IPS-20b (cell line): ENCODE results near the gene IL1RAPL2.

Experiments used
- H3K27ac ChIP-seq: one replicate; pipeline ENCODE4 v1.5.1; 2013; ENCODE audit warnings: low read length
- H3K27me3 ChIP-seq: 2 replicates; pipeline ENCODE4 v1.6.1; 2013; ENCODE audit warnings: mild to moderate bottlenecking, low read length, inconsistent platforms; ENCODE audit not compliant: insufficient read depth
- H3K36me3 ChIP-seq: 2 replicates; pipeline ENCODE4 v1.6.1; 2013; ENCODE audit warnings: low read depth, mild to moderate bottlenecking, inconsistent platforms, low read length, moderate library complexity; ENCODE audit not compliant: insufficient read depth
- H3K4me1 ChIP-seq: 2 replicates; pipeline ENCODE4 v1.6.1; 2013; ENCODE audit warnings: mild to moderate bottlenecking, control low read depth, inconsistent platforms, low read length, moderate library complexity; ENCODE audit not compliant: insufficient read depth
- H3K4me3 ChIP-seq: 2 replicates; pipeline ENCODE4 v1.5.1; 2013; ENCODE audit warnings: mild to moderate bottlenecking, low read length, inconsistent platforms
- H3K9ac ChIP-seq: 2 replicates; pipeline ENCODE4 v1.6.1; 2013; ENCODE audit warnings: low read depth, mild to moderate bottlenecking, inconsistent platforms, low read length, moderate library complexity
- H3K9me3 ChIP-seq: 2 replicates; pipeline ENCODE4 v1.6.1; 2013; ENCODE audit warnings: mild to moderate bottlenecking, low read depth, low read length, inconsistent platforms; ENCODE audit not compliant: insufficient read depth

The IL1RAPL2 gene

DNA sequence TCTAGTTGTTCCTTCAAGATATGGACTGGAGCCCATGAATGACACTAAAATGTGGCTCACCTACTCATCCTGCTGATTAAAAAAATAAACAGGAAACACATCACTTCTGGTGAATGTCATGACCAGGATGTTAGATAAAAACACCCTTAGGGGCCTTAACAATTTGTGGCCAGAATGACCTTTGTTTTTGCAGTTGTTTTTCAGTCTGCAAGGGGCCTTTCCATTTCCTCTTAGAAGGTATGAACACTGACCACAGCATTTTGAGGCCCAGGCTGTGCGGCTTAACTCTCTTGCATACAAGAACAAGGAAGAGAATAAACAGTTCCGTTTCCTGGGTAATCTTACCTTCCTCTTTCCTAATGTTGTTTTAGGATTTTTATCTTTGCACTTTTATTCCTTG is 113.2 kb downstream of the IL1RAPL2 start:
- Histone ChIP-seq H3K27me3 (no peaks in the 10 kb centered on the region), H3K36me3 (no peaks in the 10 kb centered on the region), H3K27ac (no peak overlapping the region), H3K4me1 (peaks cover 10% of the 10 kb centered on the region; the same call in 1 of the 2 replicates), H3K9me3 (no peaks in the 10 kb centered on the region), H3K4me3 (no peak overlapping the region), H3K9ac (no peak overlapping the region)

DNA sequence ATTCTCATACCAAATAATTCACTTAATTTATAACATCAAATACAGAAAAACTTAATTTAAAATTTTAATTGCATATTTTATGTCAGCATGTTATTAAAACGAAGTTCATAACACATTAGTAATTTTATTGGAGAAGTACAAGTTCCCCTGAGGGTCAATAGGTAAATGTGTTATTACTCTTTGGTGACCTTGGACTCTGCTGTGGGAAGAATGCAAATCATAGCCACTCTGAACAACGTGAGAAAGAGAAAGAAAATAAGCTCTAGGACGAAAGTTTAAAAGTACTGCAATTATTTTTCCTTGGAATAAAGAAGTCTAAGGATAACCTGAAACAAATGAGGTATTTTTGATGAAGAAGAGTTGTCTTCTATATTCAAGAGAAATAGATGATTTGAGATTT is 115.2 kb downstream of the IL1RAPL2 start:
- no peak overlapping the region for H3K4me3 ChIP-seq
- H3K9ac ChIP-seq, result no peak overlapping the region
- no peak overlapping the region for H3K27ac ChIP-seq
- H3K27me3 ChIP-seq, result no peaks in the 10 kb centered on the region
- no peaks in the 10 kb centered on the region for H3K9me3 ChIP-seq
- no peaks in the 10 kb centered on the region for H3K36me3 ChIP-seq
- peaks cover 10% of the 10 kb centered on the region; the same call in 1 of the 2 replicates for H3K4me1 ChIP-seq

DNA sequence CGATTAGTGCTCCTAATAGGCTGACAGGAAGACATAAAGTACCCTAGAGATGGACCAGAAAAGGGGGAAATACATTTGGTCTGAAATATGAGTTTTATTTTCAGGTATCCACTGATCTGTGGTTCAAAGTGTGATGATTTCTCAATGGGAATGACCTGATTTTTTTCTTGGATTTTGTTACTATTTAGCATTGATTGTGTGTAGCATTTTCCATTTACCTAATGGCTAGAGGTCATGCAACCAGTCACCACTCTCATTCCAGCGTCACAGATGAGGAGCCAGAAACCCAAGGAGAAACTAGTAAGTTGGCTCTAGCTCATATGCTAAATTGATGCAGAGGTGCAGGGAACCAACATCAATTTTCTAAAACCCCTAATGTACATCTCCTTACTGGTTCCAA is 118.1 kb downstream of the IL1RAPL2 start:
- no peak overlapping the region for H3K27ac ChIP-seq
- H3K36me3 ChIP-seq, result no peaks in the 10 kb centered on the region
- H3K27me3 ChIP-seq, result no peaks in the 10 kb centered on the region
- no peak overlapping the region for H3K4me3 ChIP-seq
- H3K4me1 ChIP-seq, result peaks cover 10% of the 10 kb centered on the region; the same call in 1 of the 2 replicates
- H3K9ac ChIP-seq, result no peak overlapping the region
- no peaks in the 10 kb centered on the region for H3K9me3 ChIP-seq

DNA sequence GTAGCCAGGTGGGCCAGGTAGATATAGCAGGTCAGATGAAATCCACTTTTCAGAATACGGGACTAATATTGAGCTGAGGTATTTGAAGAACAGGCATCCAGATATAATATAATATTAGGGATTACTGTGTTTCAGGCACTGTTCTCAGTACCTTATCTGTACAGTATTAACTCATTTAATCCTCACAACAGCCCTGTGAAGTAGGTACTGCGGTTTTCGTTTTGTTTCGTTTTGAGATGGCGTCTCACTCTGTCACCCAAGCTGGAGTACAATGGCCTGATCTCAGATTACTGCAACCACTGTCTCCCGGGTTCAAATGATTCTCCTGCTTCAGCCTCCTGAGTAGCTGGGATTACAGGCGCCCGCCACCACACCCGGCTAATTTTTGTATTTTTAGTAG is 129.6 kb downstream of the IL1RAPL2 start:
- Histone ChIP-seq H3K27me3 (no peaks in the 10 kb centered on the region), H3K4me1 (no peaks in the 10 kb centered on the region), H3K9ac (no peak overlapping the region), H3K36me3 (no peaks in the 10 kb centered on the region), H3K4me3 (no peak overlapping the region), H3K9me3 (no peaks in the 10 kb centered on the region), H3K27ac (no peak overlapping the region)

DNA sequence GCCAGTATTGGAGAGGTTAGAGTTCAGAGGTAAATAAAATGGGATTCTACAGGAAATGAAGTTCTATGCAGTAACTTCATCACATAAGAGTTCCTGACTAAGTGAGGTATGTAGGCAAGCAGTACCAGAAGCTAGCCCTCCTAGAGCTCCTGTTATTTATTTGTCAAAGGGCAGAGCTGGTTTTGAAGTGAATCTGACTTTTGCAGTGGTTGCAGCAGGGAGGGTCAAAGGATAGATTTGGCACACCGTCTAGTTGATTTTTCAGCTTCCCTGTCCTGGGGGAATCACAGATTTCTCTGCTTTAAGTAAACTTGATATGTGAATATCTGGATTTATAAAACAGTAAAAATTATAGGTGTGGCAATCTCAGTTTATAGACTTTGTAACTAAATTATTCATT is 130.7 kb downstream of the IL1RAPL2 start:
- H3K4me3 ChIP-seq, result no peak overlapping the region
- no peaks in the 10 kb centered on the region for H3K9me3 ChIP-seq
- H3K36me3 ChIP-seq, result no peaks in the 10 kb centered on the region
- H3K4me1 ChIP-seq, result no peaks in the 10 kb centered on the region
- no peak overlapping the region for H3K27ac ChIP-seq
- no peak overlapping the region for H3K9ac ChIP-seq
- H3K27me3 ChIP-seq, result no peaks in the 10 kb centered on the region

DNA sequence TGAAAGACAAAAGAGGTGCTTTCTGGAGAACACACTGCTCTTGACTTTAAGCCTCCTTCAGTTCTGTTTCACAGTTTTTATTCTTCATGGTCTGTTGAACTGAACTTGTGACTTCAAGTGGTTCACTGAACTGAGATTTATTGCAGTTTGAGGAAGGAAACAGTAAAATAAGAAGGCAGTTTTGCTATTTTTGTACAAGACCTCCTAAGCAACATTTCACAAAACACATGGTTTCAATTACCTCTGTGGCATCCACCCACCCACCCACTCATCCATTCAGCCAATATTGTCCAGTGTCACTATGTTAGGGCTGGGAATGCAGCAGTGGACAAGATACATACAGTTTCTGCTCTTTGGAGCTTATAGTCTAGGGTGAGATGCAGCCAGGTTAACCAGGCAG is 131.3 kb downstream of the IL1RAPL2 start:
- Histone ChIP-seq H3K27ac (no peak overlapping the region), H3K9me3 (no peaks in the 10 kb centered on the region), H3K9ac (no peak overlapping the region), H3K4me3 (no peak overlapping the region), H3K36me3 (no peaks in the 10 kb centered on the region), H3K4me1 (no peaks in the 10 kb centered on the region), H3K27me3 (no peaks in the 10 kb centered on the region)

DNA sequence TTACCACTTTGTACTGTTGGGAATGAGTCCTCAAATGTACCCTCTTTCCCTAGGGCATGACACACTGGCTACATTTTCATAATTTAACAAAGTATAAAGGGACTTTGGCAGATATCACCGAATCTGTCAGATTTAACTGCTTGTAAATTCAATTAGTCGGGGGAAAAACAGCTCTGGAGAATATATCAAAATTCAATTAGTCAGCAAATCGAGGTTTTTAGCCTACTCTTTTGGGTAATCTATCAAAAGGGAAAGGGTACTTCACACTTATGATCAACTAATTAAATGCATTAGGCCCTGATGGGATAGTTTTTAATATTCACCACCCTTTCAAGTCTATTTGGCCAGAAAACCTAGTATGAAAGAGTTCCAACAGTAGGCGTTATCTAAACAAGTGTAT is 141.0 kb downstream of the IL1RAPL2 start:
- H3K9me3 ChIP-seq, result no peaks in the 10 kb centered on the region
- no peaks in the 10 kb centered on the region for H3K27me3 ChIP-seq
- H3K36me3 ChIP-seq, result no peaks in the 10 kb centered on the region
- no peak overlapping the region for H3K27ac ChIP-seq
- H3K9ac ChIP-seq, result no peak overlapping the region
- H3K4me3 ChIP-seq, result no peak overlapping the region
- H3K4me1 ChIP-seq, result no peaks in the 10 kb centered on the region

DNA sequence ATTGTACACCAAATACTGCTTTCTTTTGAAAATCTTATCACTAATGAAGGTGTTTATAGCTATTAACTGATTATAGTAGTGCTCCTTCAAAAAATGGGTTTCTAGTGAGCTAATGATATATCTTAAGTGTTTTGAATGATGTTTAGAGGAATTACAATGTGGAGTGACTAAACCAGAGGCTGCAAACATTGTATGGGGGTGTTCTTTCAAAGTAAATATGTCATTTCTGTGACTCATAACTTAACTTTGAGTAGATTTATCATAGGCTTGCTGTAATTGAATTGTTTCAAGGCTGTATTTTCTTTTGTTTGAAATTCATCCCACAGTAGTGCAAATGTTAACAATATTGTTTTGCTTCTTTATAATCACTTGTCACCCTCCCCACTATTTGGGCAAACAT is 141.6 kb downstream of the IL1RAPL2 start:
- Histone ChIP-seq H3K9ac (no peak overlapping the region), H3K27me3 (no peaks in the 10 kb centered on the region), H3K36me3 (no peaks in the 10 kb centered on the region), H3K27ac (no peak overlapping the region), H3K4me1 (no peaks in the 10 kb centered on the region), H3K4me3 (no peak overlapping the region), H3K9me3 (no peaks in the 10 kb centered on the region)

DNA sequence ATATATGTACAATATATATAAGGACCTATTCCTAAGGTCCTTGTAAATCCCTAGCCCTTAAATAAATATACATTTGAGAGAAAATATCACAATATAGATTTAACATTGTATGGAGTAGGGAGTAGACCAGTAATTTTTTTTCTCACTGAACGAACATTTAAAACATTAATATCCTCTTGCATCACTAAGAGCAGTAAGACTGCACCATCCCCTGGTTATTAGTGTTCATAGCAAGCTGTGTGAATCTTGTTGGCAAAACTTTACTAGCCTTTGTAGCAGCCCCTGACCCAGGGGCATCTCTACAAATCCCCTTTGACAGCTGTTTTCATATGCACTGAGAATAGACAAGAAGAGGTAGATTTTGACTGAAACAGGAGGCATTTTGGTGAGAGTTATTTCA is 146.5 kb downstream of the IL1RAPL2 start:
- no peaks in the 10 kb centered on the region for H3K36me3 ChIP-seq
- H3K27me3 ChIP-seq, result no peaks in the 10 kb centered on the region
- no peak overlapping the region for H3K4me3 ChIP-seq
- no peak overlapping the region for H3K9ac ChIP-seq
- no peak overlapping the region for H3K27ac ChIP-seq
- no peaks in the 10 kb centered on the region for H3K9me3 ChIP-seq
- no peaks in the 10 kb centered on the region for H3K4me1 ChIP-seq

DNA sequence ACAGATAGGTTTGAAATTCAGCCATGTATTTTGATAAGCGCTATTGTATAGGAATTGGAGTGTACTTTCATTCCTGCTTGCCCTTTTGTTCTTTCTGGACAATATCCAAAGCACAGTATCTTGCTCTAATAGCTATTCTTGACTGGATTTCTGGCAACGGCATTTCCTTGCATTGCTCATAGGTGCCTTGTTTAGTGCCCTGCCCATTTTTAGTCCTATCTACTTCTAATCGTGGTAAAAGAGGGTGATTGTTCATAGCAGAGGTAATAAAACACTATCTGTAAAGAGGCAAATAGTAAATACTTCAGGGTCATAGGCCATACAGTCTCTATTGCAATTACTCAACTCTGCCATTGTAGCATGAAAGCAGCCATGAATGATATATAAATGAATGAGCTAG is 155.9 kb downstream of the IL1RAPL2 start:
- Histone ChIP-seq H3K9ac (no peak overlapping the region), H3K4me3 (no peak overlapping the region), H3K9me3 (no peaks in the 10 kb centered on the region), H3K27ac (no peak overlapping the region), H3K4me1 (no peaks in the 10 kb centered on the region), H3K27me3 (no peaks in the 10 kb centered on the region), H3K36me3 (no peaks in the 10 kb centered on the region)

DNA sequence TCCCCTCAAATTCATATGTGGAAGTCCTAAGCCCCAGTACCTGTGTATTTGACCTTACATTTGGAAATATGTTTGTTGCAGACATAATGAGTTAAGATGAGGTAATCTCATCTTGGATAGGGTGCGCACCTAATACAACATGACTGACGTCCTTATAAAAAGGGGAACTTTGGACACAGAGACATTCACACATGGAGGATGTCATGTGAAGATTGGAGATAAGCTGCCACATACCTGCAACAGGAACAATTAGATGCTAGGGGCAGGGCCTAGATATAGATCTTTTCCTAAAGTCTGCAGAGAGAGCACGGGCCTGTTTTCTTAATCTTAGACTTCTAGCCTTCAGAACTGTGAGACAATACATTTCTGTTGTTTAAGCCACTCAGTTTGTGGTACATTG is 162.5 kb downstream of the IL1RAPL2 start:
- Histone ChIP-seq H3K9me3 (no peaks in the 10 kb centered on the region), H3K36me3 (no peaks in the 10 kb centered on the region), H3K4me1 (no peaks in the 10 kb centered on the region), H3K9ac (no peak overlapping the region), H3K27me3 (no peaks in the 10 kb centered on the region), H3K27ac (no peak overlapping the region), H3K4me3 (no peak overlapping the region)

DNA sequence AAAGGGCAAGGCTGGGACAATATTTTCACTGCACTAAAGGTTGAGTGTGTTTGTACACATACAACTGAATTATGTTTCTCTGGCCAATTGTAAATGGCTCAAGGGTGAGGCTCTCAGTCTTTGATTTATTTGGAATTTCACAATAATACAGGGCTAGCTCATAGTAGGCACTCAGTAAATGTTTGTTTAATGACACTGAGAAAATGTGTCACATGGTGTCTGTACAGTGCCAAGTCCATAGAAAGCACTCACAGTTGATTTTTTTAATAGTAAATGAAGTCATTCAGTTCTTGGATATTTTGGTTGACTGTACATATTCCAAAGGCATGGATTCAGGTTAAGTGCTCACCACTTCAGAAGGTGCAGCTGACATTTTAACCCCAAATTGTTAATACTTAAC is 176.4 kb downstream of the IL1RAPL2 start:
- H3K27me3 ChIP-seq, result no peaks in the 10 kb centered on the region
- no peak overlapping the region for H3K4me3 ChIP-seq
- H3K36me3 ChIP-seq, result no peaks in the 10 kb centered on the region
- no peak overlapping the region for H3K9ac ChIP-seq
- no peaks in the 10 kb centered on the region for H3K9me3 ChIP-seq
- H3K4me1 ChIP-seq, result no peaks in the 10 kb centered on the region; the same call in 1 of the 2 replicates
- H3K27ac ChIP-seq, result no peak overlapping the region

DNA sequence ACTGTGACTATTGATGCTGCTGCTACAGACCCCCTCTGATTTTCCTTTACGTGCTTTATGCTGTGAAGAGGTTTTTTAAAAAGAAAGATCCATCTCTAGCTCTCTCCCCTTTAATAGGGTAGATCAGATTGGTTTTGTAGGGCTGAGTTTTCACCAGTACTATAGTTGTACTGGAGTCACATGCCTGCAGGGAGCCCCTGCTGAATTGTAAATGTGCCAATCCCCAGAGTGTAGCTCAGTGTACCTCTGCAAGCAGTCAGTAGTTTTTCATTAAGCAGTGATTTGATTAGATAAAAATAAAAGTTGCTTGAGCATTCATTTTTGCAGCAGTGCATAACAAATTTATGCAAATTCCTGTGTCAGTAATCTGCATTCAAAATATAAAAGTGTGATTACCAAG is 179.2 kb downstream of the IL1RAPL2 start:
- no peak overlapping the region for H3K4me3 ChIP-seq
- H3K27me3 ChIP-seq, result no peaks in the 10 kb centered on the region
- H3K36me3 ChIP-seq, result no peaks in the 10 kb centered on the region
- no peak overlapping the region for H3K9ac ChIP-seq
- no peak overlapping the region for H3K27ac ChIP-seq
- no peaks in the 10 kb centered on the region for H3K9me3 ChIP-seq
- no peaks in the 10 kb centered on the region; the same call in 1 of the 2 replicates for H3K4me1 ChIP-seq
